HuH-7.5 (cell line): Measurements from ENCODE around the gene AFAP1.

ENCODE experiments used
- DNase-seq: peaks from one replicate; pipeline ENCODE4 v3.0.0; 2011; ENCODE audit warnings: low spot score

The AFAP1 gene

DNA sequence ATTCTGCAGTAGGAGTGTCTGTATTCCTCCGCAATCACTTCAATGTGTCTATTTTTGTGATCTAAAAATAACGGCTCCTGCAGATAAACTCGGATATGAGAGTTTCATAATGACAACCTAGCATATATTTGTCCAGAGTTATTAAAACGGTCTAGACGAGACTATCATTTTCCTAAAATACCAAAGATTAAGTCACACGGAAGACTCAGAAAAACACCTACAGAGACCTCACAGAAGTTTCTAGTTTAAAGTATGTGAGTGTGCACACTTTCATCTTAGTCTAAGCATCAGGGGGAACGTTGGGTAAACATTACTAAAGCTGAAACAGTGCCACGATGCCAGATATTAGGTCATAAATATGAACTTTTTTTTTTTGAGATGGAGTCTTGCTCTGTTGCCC lies 156.9 kb downstream of the AFAP1 start:
- DNase-seq, result no peak

DNA sequence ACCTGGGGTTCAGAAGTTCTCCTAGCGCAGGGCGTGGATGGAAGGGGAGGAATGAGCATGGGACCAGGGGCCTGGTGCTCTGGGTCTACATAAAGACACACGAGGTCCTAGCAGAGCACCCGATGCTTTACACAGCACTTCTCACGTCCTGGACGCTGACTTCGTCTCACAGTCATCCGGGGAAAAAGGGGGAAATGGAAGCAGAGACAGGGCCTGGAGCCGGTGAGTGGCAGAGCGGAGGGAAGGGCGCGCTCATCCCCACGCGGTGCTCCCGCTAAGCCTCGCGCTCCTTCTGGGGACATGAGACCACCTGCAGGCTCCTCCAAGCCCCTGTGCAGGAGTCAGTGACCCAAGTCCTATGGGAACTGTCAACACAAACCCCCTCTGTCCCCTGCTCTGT lies 157.7 kb downstream of the AFAP1 start:
- no peak for DNase-seq

DNA sequence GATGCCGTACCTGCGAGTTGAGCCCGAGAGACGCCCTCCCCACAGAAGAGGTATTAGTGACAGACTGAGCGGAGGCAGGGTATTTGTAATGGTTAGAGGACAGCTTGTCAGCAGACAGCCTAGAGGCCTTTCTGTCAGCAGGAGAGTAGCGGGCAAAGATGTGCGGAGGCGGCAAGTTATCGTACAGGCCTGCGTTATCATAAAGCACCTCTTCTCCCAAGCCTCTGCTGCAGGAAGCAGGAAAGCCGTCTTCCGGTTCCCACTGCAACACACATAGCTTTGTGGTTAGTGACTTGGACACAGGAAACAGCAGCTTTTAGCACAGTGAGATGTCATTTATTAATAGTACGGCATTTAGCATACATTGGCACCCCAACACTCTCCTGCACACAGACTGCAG lies 158.3 kb downstream of the AFAP1 start:
- DNase-seq, result no peak

DNA sequence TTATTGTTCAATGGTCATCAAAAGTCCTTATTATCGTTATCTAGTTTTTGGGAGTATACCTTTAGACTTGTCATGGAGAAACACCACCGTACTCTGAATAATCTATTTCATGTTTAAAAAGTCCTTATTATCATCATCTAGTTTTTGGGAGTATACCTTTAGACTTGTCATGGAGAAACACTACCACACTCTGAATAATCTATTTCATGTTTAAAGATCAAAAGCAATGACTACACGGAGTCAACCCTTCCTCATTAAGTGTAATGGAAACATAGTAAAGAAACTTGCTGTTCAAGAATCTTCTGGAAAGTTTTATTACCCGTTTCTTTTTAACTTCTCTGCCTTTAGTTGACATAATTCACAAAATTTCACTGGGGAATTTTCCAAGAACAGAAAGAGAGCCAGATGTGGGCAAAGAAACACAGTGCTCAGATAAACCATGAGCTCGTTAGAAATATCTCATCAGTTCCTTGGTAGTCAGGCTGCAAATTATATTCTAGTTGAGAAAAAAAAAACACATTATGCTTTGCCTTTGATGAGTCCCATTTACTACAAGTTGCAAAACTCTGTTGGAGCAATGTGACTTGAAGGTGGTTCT lies 158.8 kb downstream of the AFAP1 start:
- no peak for DNase-seq

- no peak for DNase-seq
These were observed 160.3 kb downstream of the AFAP1 start for GRCh38 chr4:7779432-7779768.

DNA sequence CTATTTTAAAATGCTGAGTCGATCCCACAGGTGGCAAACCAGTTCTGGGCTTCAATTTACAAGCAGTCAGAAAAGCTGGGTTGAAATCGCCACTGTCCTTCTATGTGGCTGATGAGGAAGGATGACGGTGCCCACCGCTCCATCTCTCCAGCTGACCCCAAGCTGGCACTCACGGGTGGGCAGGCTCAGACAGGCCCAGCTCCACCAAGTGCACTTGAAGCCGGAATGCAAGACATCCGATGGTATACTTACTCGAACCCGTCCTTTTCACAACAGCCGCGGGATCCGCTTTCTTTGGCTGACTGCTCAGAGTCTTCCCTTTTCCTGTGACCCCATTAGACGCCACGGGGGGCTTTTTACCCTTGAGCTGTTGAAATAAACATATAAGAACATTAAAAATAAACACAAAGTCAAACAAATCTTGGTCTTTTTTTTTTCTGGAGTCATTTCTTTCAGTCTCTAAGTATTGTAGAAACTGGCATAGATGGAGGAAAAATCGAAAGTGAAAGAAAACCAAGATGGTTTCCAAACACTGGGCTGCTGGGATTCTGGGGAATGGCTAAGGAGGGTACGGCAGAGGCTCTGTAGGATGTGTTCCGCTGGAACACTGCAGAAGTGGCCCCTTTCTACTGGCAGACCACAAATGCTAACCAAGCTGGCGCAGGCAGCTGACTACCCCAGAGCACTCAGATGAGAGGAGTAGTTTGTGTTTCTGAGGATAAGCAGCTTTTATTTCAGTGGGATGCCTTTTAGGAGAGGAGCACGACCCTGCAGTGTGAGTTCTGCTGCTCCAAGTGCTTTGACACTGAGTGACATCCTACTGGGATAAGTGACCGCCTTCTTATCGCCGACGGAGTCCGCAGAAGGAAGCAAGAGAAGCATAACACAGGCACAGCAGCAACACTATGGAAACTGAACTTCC lies 160.9 kb downstream of the AFAP1 start:
- DNase-seq, result no peak

DNA sequence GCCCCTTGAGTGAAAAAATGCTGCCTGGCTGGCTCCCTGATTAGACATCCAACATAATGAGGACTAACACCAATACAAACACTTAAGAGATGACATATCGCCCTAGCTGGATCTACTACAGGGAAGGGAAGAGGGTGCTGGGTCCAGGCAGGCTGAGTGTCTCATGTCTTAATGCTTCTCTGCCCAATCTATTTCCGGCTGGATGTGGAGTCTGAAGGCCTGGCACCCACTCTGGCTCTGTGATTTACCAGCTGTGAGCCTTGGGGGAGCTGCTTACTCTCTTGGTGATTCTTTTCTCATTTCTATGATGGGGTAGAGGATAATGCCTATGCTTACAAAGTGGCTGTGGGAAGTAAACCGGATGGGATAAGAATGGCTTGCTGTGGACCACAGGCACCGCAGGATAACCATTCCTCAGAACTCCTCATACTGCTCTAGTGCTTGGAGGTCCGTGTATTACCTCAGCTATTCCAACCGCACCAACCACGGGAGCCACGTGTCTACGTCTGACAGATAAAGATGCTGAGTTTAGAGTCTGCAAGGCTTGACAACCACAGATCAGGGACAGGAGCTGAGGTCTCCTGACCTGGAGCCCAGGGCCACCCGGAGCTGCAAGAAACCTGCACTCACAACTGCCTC lies 161.7 kb downstream of the AFAP1 start:
- no peak for DNase-seq

- no peak for DNase-seq
These were observed 162.5 kb downstream of the AFAP1 start for GRCh38 chr4:7777017-7777710.

GRCh38 chr4:7775396-7775795 lies 164.3 kb downstream of the AFAP1 start:
- no peak for DNase-seq

- no peak for DNase-seq
These were observed 165.1 kb downstream of the AFAP1 start for GRCh38 chr4:7774301-7775294.

DNA sequence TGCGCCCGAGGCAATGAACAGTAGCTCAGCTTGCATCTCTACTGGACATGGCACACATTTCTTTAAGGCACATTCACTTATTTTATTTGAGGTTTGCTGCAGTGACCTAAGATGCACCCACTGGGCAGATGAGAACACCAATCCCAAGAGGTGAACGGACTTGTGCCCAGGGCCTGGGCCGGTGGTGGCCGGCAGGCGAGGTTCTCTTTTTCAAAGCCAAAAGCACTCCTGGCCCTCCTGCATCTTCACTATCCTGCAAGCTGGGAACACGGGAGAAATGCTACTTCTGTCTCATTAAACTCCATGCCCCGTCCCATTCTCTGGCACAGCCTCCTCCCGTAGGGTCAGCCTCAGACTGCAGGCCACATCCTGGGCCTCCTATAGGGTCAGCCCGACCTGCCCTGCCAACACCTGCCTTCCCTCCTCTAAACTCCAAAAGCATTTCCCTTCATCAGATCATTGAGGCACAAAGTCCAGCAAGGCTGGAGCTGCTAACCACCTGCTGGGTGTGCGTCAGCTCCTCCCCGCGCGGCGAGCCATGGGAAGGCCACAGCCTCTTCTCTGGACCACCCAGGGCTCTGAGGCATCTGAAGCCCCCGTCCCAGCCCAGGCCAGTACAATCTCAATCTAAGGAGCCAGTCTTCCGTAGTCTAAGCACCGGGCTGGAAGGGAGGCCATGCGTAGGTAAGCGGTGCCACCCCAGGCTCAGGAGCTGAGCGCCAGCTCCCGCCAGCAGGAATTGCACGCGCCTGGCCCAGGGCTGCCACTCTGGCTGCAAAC lies 166.1 kb downstream of the AFAP1 start:
- DNase-seq, result no peak

DNA sequence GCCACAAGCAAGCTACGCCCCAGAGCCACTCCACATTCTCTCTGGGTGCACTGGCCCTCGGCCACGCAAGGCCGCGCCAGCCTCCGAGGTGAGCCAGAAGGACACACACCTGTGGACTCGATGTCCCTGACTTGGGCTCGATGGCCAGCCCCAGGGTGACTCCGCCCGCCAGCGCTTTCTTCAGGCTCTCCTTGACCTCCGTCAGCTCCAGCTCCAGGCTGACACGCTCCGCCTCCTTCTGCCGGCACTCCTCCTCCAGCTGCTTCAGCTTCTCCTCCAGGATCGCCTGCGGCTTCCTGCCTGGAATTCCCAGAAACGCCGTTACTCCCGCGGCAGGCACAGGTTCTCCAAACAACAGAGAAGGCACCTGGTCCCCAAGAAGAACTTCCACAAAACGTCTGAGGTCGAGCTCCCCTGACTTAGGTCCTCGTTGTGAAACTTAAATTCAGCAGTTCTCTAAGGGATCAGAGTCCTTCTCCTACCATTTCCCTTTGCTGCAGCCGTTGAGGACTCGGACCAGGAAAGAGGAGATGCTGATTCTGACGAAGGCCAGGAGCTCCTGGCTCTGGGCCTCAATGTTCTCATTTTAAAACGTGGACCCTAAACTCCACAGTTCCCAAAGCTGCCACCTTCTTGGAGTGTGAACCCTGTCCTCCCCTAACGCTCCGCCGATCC lies 166.8 kb downstream of the AFAP1 start:
- no peak for DNase-seq

- no peak for DNase-seq
These were observed 167.8 kb downstream of the AFAP1 start for GRCh38 chr4:7771541-7772507.

- DNase-seq, result no peak
These were observed 168.6 kb downstream of the AFAP1 start for GRCh38 chr4:7771056-7771455.

DNA sequence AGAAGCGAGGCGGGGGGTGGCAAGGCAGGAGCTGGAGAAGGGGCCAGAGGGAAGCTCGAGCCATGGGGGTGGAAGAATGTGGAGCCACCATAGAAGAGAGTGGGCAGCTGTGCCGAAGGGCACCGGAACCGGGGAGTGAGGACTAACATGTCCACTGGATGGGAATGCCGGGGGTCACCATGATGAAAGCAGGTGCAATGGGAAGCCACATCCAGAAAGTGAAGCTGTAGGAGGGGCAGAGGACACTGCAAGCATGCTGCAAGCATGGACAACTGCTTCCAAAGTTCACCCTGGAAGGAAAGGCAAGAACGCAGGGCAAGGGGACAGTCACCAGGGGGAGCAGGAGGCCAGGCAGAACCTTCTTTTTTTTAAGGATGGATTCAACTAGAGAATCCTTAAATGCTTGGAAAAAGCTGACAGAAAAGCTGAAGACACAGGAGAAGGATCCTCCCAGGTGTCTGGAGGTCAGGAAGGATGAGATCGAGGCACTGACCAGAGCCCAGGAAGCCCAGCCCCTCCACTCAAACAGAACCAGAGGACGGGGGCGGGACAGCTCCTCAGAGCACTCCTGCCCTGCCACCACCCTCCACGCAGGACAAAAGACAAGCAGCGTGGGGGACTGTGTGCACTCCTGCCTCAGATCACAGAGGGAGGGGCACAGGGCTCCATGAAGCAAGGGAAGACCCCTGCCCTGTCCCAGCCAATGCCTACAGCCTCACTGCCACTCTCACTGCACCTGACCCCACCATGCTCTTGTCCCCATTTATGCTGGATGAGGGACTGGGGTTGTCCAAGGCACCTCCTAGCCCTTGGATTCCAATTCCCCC lies 169.2 kb downstream of the AFAP1 start:
- peak; percentile 66 for DNase-seq

GRCh38 chr4:7769396-7770223 lies 170.1 kb downstream of the AFAP1 start:
- DNase-seq, result no peak

- no peak for DNase-seq
These were observed 170.9 kb downstream of the AFAP1 start for GRCh38 chr4:7768736-7769135.
